ENCODE data around the gene KIAA1328. TPM values are rescaled to one million over a fixed set of nuclear protein-coding genes. Genes with fewer than 3 reads are reported as not detected.

KIAA1328 gene
- total RNA-seq, 4 donors from 2014 or later, result 12.3 to 16.6 (median 13.1) TPM

- DNase-seq (ENCODE audit: extremely low spot score), result no peak
- Histone ChIP-seq H3K36me3 (peaks cover 0 to 15% (median 4%) of the 10 kb centered on the region in 4 donors), H3K4me3 (no peak overlapping the region), H3K9me3 (peaks cover 0 to 14% (median 9%) of the 10 kb centered on the region in 4 donors), H3K27me3 (no peaks in the 10 kb centered on the region), H3K4me1 (no peaks in the 10 kb centered on the region), H3K27ac (replicated peaks in 1 of 4) (no peak overlapping the region)
- no peak for TF ChIP-seq POLR2AphosphoS5 (IDR thresholded peaks at IDR 0.05)
- no peak for TF ChIP-seq EP300 (IDR thresholded peaks at IDR 0.05)
- WGBS, result 86% methylated on average over 1 of the region's 1 CpG
- intact Hi-C loops (cut with DNase I), result no loop called here
Measured at GRCh38 chr18:36934884-36935283, 106.0 kb downstream of the KIAA1328 start.

- 76% methylated on average over 6 of the region's 6 CpGs for WGBS
- Histone ChIP-seq H3K27me3 (no peaks in the 10 kb centered on the region), H3K9me3 (peaks cover 0 to 14% (median 9%) of the 10 kb centered on the region in 4 donors), H3K36me3 (peaks cover 0 to 4% (median 0%) of the 10 kb centered on the region in 4 donors), H3K27ac (replicated peaks in 1 of 4) (no peak overlapping the region), H3K4me3 (no peak overlapping the region), H3K4me1 (peaks cover 0 to 6% (median 0%) of the 10 kb centered on the region in 4 donors)
- no peak for TF ChIP-seq POLR2A (IDR thresholded peaks at IDR 0.05; ENCODE audit: low read depth)
- peak in 2 of 3 experiments; percentile 7 to 12 for TF ChIP-seq CTCF (IDR thresholded peaks at IDR 0.05)
- no peak for DNase-seq (ENCODE audit: extremely low spot score)
- intact Hi-C loops (cut with DNase I), result no loop called here
Measured at GRCh38 chr18:36942264-36942663, 113.3 kb downstream of the KIAA1328 start.

GRCh38 chr18:36947820-36948348, 119.0 kb downstream of the KIAA1328 start:
- Histone ChIP-seq H3K36me3 (peaks cover 0 to 4% (median 0%) of the 10 kb centered on the region in 4 donors), H3K4me3 (no peak overlapping the region), H3K9me3 (no peaks in the 10 kb centered on the region), H3K27ac (replicated peaks in 1 of 4) (no peak overlapping the region), H3K27me3 (no peaks in the 10 kb centered on the region), H3K4me1 (peaks cover 0 to 15% (median 6%) of the 10 kb centered on the region in 4 donors)
- WGBS, result 92% methylated on average over 6 of the region's 6 CpGs
- TF ChIP-seq CTCF (IDR thresholded peaks at IDR 0.05) (no peak), POLR2AphosphoS5 (IDR thresholded peaks at IDR 0.05) (no peak), EP300 (IDR thresholded peaks at IDR 0.05) (no peak), POLR2A (IDR thresholded peaks at IDR 0.05; ENCODE audit: low read depth) (no peak)
- no peak for DNase-seq (ENCODE audit: extremely low spot score)
- intact Hi-C loops (cut with DNase I), result no loop called here

DNA sequence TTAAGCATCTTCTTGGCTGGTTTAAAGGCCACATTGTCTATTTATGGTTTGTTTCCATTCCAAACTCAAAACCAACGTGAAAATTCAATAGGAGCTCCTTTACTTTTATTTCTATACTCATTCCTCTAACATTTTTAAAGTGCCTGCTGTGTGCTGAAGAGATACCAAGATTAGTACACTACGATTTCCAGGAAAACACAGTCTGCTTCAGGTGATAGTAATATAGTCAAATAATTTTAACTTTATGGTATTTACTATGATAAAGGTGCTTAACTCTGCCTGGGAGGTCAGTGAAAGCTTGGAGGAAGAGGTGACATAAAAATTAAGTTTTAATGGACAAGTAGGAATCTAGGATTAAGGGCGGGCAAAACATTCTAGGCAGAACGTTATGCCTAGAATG, 121.4 kb downstream of the KIAA1328 start:
- Histone ChIP-seq H3K4me1 (peaks cover 0 to 12% (median 4%) of the 10 kb centered on the region in 4 donors), H3K27ac (replicated peaks in 1 of 4) (no peak overlapping the region), H3K9me3 (no peaks in the 10 kb centered on the region), H3K4me3 (no peak overlapping the region), H3K27me3 (no peaks in the 10 kb centered on the region), H3K36me3 (peaks cover 0 to 4% (median 2%) of the 10 kb centered on the region in 4 donors)
- DNase-seq (ENCODE audit: extremely low spot score), result no peak
- 40% methylated on average over 4 of the region's 4 CpGs for WGBS
- TF ChIP-seq POLR2A (IDR thresholded peaks at IDR 0.05; ENCODE audit: low read depth) (no peak), POLR2AphosphoS5 (IDR thresholded peaks at IDR 0.05) (no peak), EP300 (IDR thresholded peaks at IDR 0.05) (no peak), CTCF (IDR thresholded peaks at IDR 0.05) (no peak)
- intact Hi-C loops (cut with DNase I), result no loop called here

DNA sequence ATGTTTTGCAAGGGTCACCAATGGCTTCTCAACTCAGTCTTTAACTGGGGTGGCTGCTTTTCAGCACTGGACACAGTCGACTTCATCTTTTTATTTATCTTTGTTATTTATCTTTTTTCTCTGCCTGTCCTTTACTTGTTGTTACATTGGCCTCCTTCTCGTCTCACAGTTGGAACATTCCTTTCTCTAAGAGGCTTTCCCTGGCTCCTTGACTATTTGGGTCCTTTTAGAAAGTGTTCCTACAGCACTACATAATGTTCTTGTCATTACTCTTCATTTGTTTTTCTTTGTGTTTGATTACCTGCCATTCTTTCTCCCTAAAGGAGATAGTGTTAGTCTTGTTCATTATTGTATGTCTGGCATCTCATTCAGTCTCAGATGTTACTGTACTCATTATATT, 122.0 kb downstream of the KIAA1328 start:
- Histone ChIP-seq H3K36me3 (peaks cover 0 to 4% (median 2%) of the 10 kb centered on the region in 4 donors), H3K27me3 (no peaks in the 10 kb centered on the region), H3K9me3 (no peaks in the 10 kb centered on the region), H3K4me1 (peaks cover 0 to 12% (median 4%) of the 10 kb centered on the region in 4 donors), H3K27ac (replicated peaks in 1 of 4) (no peak overlapping the region), H3K4me3 (no peak overlapping the region)
- WGBS, result 59% methylated on average over 2 of the region's 2 CpGs
- no peak for TF ChIP-seq EP300 (IDR thresholded peaks at IDR 0.05)
- no peak for TF ChIP-seq POLR2AphosphoS5 (IDR thresholded peaks at IDR 0.05)
- TF ChIP-seq CTCF (IDR thresholded peaks at IDR 0.05), result no peak
- no peak for TF ChIP-seq POLR2A (IDR thresholded peaks at IDR 0.05; ENCODE audit: low read depth)
- no peak for DNase-seq (ENCODE audit: extremely low spot score)
- intact Hi-C loops (cut with DNase I), result no loop called here
